ENCODE data around the gene CCDC63.

- no peak for TF ChIP-seq POLR2A (IDR thresholded peaks at IDR 0.05)
- no peak for TF ChIP-seq CTCF (IDR thresholded peaks at IDR 0.05)
Observed at GRCh38 chr12:110844551-110845338, 2.0 kb upstream of the CCDC63 start.
